Type B pancreatic cell (in vitro differentiated cells): ENCODE measurements around the gene EXOC4. TPM values are rescaled to one million over a fixed set of nuclear protein-coding genes. Genes with fewer than 3 reads are reported as not detected.

Source experiments
- DNase-seq: peaks from one replicate; pipeline ENCODE4 v3.0.0; 2021; ENCODE audit warnings: mixed read lengths; ENCODE audit not compliant: unreplicated experiment; ENCODE audit errors: extremely low spot score
- H3K27ac Mint-ChIP-seq: 2 replicates; pipeline ENCODE4 v1.8.0; 2021; ENCODE audit warnings: mild to moderate bottlenecking, mixed read lengths
- H3K27me3 Mint-ChIP-seq: 2 replicates; pipeline ENCODE4 v1.8.0; 2021; ENCODE audit warnings: mixed read lengths
- H3K36me3 Mint-ChIP-seq: 2 replicates; pipeline ENCODE4 v1.8.0; 2021; ENCODE audit warnings: mixed read lengths
- H3K4me1 Mint-ChIP-seq: one replicate; pipeline ENCODE4 v1.8.0; 2021; ENCODE audit warnings: mixed read lengths; ENCODE audit not compliant: unreplicated experiment
- H3K4me3 Mint-ChIP-seq: 2 replicates; pipeline ENCODE4 v1.8.0; 2021; ENCODE audit warnings: mild to moderate bottlenecking, mixed read lengths
- H3K9me3 Mint-ChIP-seq: 2 replicates; pipeline ENCODE4 v1.8.0; 2021; ENCODE audit warnings: mixed read lengths
- total RNA-seq: library from RNA; stranded (reverse); gene quantifications from 2 replicates; pipeline ENCODE4 v1.2.1, GENCODE V29; 2021; ENCODE audit warnings: low replicate concordance
- TF ChIP-seq, protein P1 (sequence below): fragments of 200-600 bp; sonication (generic); conservative IDR thresholded peaks from 2 replicates; pipeline ENCODE4 v1.5.0; 2021; ENCODE audit warnings: antibody characterized with exemption, mild to moderate bottlenecking

The EXOC4 gene
- total RNA-seq, 1 donor from 2014 or later = 95.5 TPM

- Mint-ChIP-seq H3K4me3 (no peak overlapping the region), H3K27ac (no peak overlapping the region), H3K36me3 (peaks cover 22% of the 10 kb centered on the region), H3K9me3 (no peaks in the 10 kb centered on the region), H3K4me1 (peaks cover 13% of the 10 kb centered on the region), H3K27me3 (no peaks in the 10 kb centered on the region)
- DNase-seq = no peak
- TF ChIP-seq, protein P1, sequence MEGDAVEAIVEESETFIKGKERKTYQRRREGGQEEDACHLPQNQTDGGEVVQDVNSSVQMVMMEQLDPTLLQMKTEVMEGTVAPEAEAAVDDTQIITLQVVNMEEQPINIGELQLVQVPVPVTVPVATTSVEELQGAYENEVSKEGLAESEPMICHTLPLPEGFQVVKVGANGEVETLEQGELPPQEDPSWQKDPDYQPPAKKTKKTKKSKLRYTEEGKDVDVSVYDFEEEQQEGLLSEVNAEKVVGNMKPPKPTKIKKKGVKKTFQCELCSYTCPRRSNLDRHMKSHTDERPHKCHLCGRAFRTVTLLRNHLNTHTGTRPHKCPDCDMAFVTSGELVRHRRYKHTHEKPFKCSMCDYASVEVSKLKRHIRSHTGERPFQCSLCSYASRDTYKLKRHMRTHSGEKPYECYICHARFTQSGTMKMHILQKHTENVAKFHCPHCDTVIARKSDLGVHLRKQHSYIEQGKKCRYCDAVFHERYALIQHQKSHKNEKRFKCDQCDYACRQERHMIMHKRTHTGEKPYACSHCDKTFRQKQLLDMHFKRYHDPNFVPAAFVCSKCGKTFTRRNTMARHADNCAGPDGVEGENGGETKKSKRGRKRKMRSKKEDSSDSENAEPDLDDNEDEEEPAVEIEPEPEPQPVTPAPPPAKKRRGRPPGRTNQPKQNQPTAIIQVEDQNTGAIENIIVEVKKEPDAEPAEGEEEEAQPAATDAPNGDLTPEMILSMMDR = no peak
Measured at GRCh38 chr7:133265821-133266220, 12.9 kb downstream of the EXOC4 start.

GRCh38 chr7:133268355-133268754 is 15.5 kb downstream of the EXOC4 start:
- Mint-ChIP-seq H3K27ac (no peak overlapping the region), H3K4me1 (peaks cover 20% of the 10 kb centered on the region), H3K36me3 (peaks cover 18% of the 10 kb centered on the region)

DNA sequence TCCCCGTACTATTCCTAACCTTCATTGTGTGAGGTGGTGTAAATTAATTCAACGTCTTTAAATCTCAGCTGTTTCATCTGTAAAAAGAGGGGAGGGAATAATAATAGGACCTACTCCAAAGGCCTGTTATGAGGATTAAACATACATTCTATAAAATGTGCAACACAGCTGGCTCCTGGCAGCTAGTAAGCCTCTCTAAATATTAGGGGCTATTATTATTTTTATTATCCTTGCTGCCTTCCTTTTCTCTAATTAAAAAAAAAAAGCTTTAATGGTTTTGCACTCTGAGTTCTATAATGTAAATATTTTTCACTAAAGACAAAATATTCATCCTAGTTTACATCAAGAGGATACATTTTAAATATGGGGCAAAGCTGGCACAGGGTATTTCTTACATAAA is 19.5 kb downstream of the EXOC4 start:
- TF ChIP-seq, protein P1 = no peak
- Mint-ChIP-seq H3K9me3 (no peaks in the 10 kb centered on the region), H3K36me3 (peaks cover 24% of the 10 kb centered on the region), H3K27me3 (no peaks in the 10 kb centered on the region), H3K4me1 (peaks cover 27% of the 10 kb centered on the region), H3K4me3 (no peak overlapping the region), H3K27ac (no peak overlapping the region)
- DNase-seq = no peak

More at GRCh38 chr7:133268355-133268754, 15.5 kb downstream of the EXOC4 start:
- H3K27me3 Mint-ChIP-seq = no peaks in the 10 kb centered on the region
- TF ChIP-seq, protein P1 = no peak
- no peak overlapping the region for H3K4me3 Mint-ChIP-seq
- DNase-seq = no peak
- no peaks in the 10 kb centered on the region for H3K9me3 Mint-ChIP-seq

DNA sequence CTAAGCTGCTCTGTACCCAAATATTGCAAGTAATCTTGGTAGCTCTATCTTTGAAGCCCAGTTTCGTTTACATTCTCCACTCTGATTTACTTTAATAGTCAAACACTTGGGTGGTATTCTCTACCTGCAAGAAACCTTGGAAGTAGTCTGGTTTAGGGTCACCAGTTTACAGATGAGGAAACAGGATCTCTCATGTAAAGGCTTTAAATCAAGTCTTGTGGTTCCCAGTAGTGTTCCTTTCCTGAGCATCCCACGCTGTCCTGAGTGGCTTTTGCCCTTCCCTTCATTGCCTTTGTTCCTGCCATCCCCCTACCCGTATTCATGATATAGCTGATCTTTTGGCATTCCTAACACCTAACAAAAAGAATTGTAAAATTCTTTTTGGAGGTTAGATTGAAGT is 20.3 kb downstream of the EXOC4 start:
- peaks cover 19% of the 10 kb centered on the region for H3K4me1 Mint-ChIP-seq
- H3K36me3 Mint-ChIP-seq = peaks cover 28% of the 10 kb centered on the region
- no peaks in the 10 kb centered on the region for H3K27me3 Mint-ChIP-seq
- TF ChIP-seq, protein P1 = no peak
- H3K9me3 Mint-ChIP-seq = no peaks in the 10 kb centered on the region
- no peak overlapping the region for H3K27ac Mint-ChIP-seq
- no peak overlapping the region for H3K4me3 Mint-ChIP-seq
- DNase-seq = no peak

DNA sequence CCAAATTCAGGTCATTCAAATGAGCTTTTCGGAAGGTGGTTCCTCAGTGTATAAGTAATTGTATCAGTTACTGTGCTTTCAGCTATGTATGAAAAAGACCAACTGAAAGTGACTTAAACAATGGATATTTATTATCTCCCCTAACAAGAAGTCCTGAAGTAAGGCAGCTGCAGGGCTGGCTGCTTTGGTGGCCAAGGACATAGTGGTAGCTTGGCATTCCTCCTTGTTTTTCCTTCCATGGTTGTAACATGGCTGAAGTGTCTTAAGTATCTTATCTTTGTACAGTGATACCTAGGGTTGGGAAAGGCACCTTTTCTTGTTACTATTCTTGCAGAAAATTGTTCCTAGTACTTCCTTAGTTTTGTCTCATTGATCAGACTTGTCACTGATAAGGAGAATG is 21.4 kb downstream of the EXOC4 start:
- Mint-ChIP-seq H3K4me3 (no peak overlapping the region), H3K27me3 (no peaks in the 10 kb centered on the region), H3K9me3 (no peaks in the 10 kb centered on the region), H3K36me3 (peaks cover 32% of the 10 kb centered on the region), H3K4me1 (peaks cover 15% of the 10 kb centered on the region), H3K27ac (no peak overlapping the region)
- DNase-seq = no peak
- TF ChIP-seq, protein P1 = no peak

DNA sequence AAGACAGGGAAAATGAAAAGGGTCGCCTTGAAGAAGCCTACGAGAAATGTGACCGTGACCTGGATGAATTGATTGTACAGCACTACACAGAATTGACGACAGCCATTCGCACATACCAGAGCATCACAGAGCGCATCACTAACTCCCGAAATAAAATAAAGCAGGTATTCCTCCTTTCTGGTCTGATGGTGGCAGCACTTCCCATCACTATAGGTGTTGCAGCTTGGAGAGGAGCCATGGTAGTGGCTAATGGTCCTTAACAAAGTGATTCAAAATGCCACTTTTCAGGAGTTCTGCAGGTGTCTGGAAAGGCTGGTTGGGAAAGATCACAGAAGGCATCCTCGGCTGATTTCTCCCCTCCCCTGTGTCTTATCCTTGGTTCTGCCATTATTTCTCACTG is 22.1 kb downstream of the EXOC4 start:
- H3K27me3 Mint-ChIP-seq = no peaks in the 10 kb centered on the region
- H3K4me1 Mint-ChIP-seq = peaks cover 15% of the 10 kb centered on the region
- H3K4me3 Mint-ChIP-seq = no peak overlapping the region
- no peak for DNase-seq
- no peaks in the 10 kb centered on the region for H3K9me3 Mint-ChIP-seq
- TF ChIP-seq, protein P1 = no peak
- peaks cover 34% of the 10 kb centered on the region for H3K36me3 Mint-ChIP-seq
- H3K27ac Mint-ChIP-seq = no peak overlapping the region
